GM23338 (cell line): Measurements from ENCODE around the gene MEGF9.

ENCODE experiments used
- CREB1 ChIP-seq: fragments of 250-450 bp; sonication (Bioruptor Pico); IDR thresholded peaks from 2 replicates; pipeline ENCODE4 v1.5.0; 2020; ENCODE audit warnings: low read depth, mild to moderate bottlenecking, moderate library complexity
- CTCF ChIP-seq, 2 experiments: fragments of 200-600 bp in 1 of 2; sonication (generic) in 1 of 2; conservative IDR thresholded peaks; 2 replicates each; pipeline versions ENCODE4 v1.5.1 to v1.6.1; 2016 to 2017; ENCODE audit warnings: antibody characterized with exemption in 2 of 2, low read depth in 2 of 2, mild to moderate bottlenecking in 2 of 2, moderate library complexity in 1 of 2
- ETS1 ChIP-seq: IDR thresholded peaks from 2 replicates; pipeline ENCODE4 v1.6.1; 2016; ENCODE audit warnings: antibody characterized with exemption
- EZH2 ChIP-seq: fragments of 200-600 bp; sonication (generic); IDR thresholded peaks from one replicate; pipeline ENCODE4 v1.8.0; 2017; ENCODE audit warnings: antibody characterized with exemption, mild to moderate bottlenecking, low read depth; ENCODE audit not compliant: unreplicated experiment
- EZH2phosphoT487 ChIP-seq: fragments of 200-600 bp; sonication (generic); IDR thresholded peaks from one replicate; pipeline ENCODE4 v1.8.1; 2018; ENCODE audit warnings: antibody characterized with exemption; ENCODE audit not compliant: unreplicated experiment
- JUNB ChIP-seq: IDR thresholded peaks from one replicate; pipeline ENCODE4 v1.6.1; 2016; ENCODE audit warnings: antibody characterized with exemption; ENCODE audit not compliant: unreplicated experiment
- NANOG ChIP-seq: IDR thresholded peaks from 2 replicates; pipeline ENCODE4 v1.6.1; 2016; ENCODE audit warnings: antibody characterized with exemption, borderline replicate concordance
- POLR2AphosphoS5 ChIP-seq: IDR thresholded peaks from 2 replicates; pipeline ENCODE4 v1.6.1; 2016; ENCODE audit warnings: antibody characterized with exemption, low read depth
- STAT1 ChIP-seq: IDR thresholded peaks from one replicate; pipeline ENCODE4 v1.6.1; 2016; ENCODE audit warnings: antibody characterized with exemption; ENCODE audit not compliant: unreplicated experiment
- ZNF114 ChIP-seq: fragments of 250-450 bp; sonication (Bioruptor Pico); IDR thresholded peaks from 2 replicates; pipeline ENCODE4 v1.5.0; 2020; ENCODE audit warnings: mild to moderate bottlenecking, moderate library complexity
- ZNF331 ChIP-seq: fragments of 250-450 bp; sonication (Bioruptor Pico); IDR thresholded peaks from 2 replicates; pipeline ENCODE4 v1.5.0; 2020; ENCODE audit warnings: low read depth, mild to moderate bottlenecking, moderate library complexity
- ZNF462 ChIP-seq: fragments of 250-450 bp; sonication (Bioruptor Pico); IDR thresholded peaks from 2 replicates; pipeline ENCODE4 v1.5.0; 2020; ENCODE audit warnings: mild to moderate bottlenecking, moderate library complexity
- TF ChIP-seq, protein P1 (sequence below): IDR thresholded peaks from one replicate; pipeline ENCODE4 v1.6.1; 2018; ENCODE audit warnings: antibody characterized with exemption; ENCODE audit not compliant: unreplicated experiment

DNA sequence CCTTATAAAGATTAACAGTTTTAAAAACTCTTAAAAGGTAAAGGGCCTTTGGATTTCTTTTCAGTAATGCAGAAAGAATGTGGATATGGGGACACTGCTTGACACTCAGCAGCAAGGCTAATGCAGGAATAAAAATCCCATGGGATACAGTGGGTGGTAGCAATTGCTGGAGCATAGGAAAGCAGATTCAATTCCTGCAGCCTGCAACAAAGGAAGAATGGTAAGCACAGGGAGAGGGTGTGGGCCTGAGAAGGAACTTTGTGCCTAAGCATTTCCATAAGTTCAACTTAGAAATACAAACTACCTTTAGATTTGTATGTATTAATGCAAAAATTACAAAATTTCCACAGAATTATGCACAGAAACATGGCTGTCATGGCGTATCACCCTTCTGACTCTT, 68.5 kb downstream of the MEGF9 start:
- TF ChIP-seq EZH2 (no peak), CTCF (conservative IDR thresholded peaks at IDR 0.05; ENCODE audit: low read depth in 2 of 2) (no peak), POLR2AphosphoS5 (no peak), EZH2phosphoT487 (no peak), ZNF462 (no peak), CREB1 (no peak), ZNF331 (CRISPR knock-in tag) (no peak), ETS1 (no peak), NANOG (no peak), JUNB (no peak), STAT1 (no peak), ZNF114 (CRISPR knock-in tag) (no peak)
- TF ChIP-seq, protein P1, sequence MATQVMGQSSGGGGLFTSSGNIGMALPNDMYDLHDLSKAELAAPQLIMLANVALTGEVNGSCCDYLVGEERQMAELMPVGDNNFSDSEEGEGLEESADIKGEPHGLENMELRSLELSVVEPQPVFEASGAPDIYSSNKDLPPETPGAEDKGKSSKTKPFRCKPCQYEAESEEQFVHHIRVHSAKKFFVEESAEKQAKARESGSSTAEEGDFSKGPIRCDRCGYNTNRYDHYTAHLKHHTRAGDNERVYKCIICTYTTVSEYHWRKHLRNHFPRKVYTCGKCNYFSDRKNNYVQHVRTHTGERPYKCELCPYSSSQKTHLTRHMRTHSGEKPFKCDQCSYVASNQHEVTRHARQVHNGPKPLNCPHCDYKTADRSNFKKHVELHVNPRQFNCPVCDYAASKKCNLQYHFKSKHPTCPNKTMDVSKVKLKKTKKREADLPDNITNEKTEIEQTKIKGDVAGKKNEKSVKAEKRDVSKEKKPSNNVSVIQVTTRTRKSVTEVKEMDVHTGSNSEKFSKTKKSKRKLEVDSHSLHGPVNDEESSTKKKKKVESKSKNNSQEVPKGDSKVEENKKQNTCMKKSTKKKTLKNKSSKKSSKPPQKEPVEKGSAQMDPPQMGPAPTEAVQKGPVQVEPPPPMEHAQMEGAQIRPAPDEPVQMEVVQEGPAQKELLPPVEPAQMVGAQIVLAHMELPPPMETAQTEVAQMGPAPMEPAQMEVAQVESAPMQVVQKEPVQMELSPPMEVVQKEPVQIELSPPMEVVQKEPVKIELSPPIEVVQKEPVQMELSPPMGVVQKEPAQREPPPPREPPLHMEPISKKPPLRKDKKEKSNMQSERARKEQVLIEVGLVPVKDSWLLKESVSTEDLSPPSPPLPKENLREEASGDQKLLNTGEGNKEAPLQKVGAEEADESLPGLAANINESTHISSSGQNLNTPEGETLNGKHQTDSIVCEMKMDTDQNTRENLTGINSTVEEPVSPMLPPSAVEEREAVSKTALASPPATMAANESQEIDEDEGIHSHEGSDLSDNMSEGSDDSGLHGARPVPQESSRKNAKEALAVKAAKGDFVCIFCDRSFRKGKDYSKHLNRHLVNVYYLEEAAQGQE = no peak
